GM13977 (cell line): ENCODE measurements around the gene ID1.
"Not testable (repeated sequence)": the region's sequence is repeated elsewhere in the genome, so short reads cannot be mapped to it uniquely, and the experiment has no call there.

Experiments
- DNase-seq: peaks from one replicate; pipeline ENCODE4 v3.0.0; 2012; ENCODE audit warnings: low spot score
- CTCF ChIP-seq: IDR thresholded peaks from 2 replicates; pipeline ENCODE4 v1.5.1; 2012; ENCODE audit warnings: mild to moderate bottlenecking, control low read depth; ENCODE audit not compliant: insufficient read depth; ENCODE audit errors: extremely low read depth, missing control alignments
- in situ Hi-C: fragments of 300-500 bp; cut with MboI; formaldehyde crosslinking; loops from one replicate; pipeline ENCODE4 v1.12.0; 2022; ENCODE audit warnings: low sequenced_read_pairs, low pct_unique_long_range_greater_than_20kb, mixed read lengths, inconsistent platforms; ENCODE audit not compliant: unreplicated experiment

Gene ID1

GRCh38 chr20:31572701-31573554 is 32.2 kb upstream of the ID1 start:
- peak; percentile 7 for TF ChIP-seq CTCF
- DNase-seq, result peak; percentile 93
- in situ Hi-C loops, result no loop called here

- in situ Hi-C loops, result no loop called here
- TF ChIP-seq CTCF, result no peak
- DNase-seq, result no peak
These were observed 31.4 kb upstream of the ID1 start for GRCh38 chr20:31573555-31574321.

- in situ Hi-C loops, DNase-seq: not testable (repeated sequence)
These were observed 30.1 kb upstream of the ID1 start for GRCh38 chr20:31574986-31575385.

- in situ Hi-C loops, result no loop called here
- no peak for TF ChIP-seq CTCF
- DNase-seq, result no peak
These were observed 28.3 kb upstream of the ID1 start for GRCh38 chr20:31576751-31577150.

- in situ Hi-C loops, result no loop called here
- TF ChIP-seq CTCF, result no peak
- DNase-seq, result no peak
These were observed 27.9 kb upstream of the ID1 start for GRCh38 chr20:31577194-31577593.

- TF ChIP-seq CTCF, result no peak
- DNase-seq, result no peak
- in situ Hi-C loops, result no loop called here
These were observed 26.5 kb upstream of the ID1 start for GRCh38 chr20:31578448-31579138.

- no peak for TF ChIP-seq CTCF
- DNase-seq, result no peak
- in situ Hi-C loops, result no loop called here
These were observed 25.8 kb upstream of the ID1 start for GRCh38 chr20:31579245-31579644.

GRCh38 chr20:31579941-31580651 is 25.0 kb upstream of the ID1 start:
- in situ Hi-C loops, result not testable (repeated sequence)

More at GRCh38 chr20:31579941-31580651, 25.0 kb upstream of the ID1 start:
- DNase-seq, result not testable (repeated sequence)
